Right atrium auricular region (tissue), 2 donors: ENCODE data around the gene BRPF1. TPM values are rescaled to one million over a fixed set of nuclear protein-coding genes. Genes with fewer than 3 reads are reported as not detected.

Experiments used
- DNase-seq: peaks from one replicate; pipeline ENCODE4 v3.0.0-alpha.2; 2019; ENCODE audit warnings: low spot score
- H3K27ac ChIP-seq, 2 donors: fragments of 200-600 bp; sonication (generic); 1 replicate in 1 of 2; 2 replicates in 1 of 2; pipeline ENCODE4 v1.5.1; 2016 to 2019
- H3K27me3 ChIP-seq, 2 donors: fragments of 200-600 bp; sonication (generic); one replicate each; pipeline versions ENCODE4 v1.5.1 to v1.6.0; 2017 to 2019
- H3K36me3 ChIP-seq: fragments of 200-600 bp; sonication (generic); one replicate; pipeline ENCODE4 v1.5.1; 2016
- H3K4me1 ChIP-seq, 2 donors: fragments of 200-600 bp; sonication (generic); one replicate each; pipeline versions ENCODE4 v1.5.1 to v1.6.0; 2017 to 2019
- H3K4me3 ChIP-seq, 2 donors: fragments of 200-600 bp; sonication (generic); 1 replicate in 1 of 2; 2 replicates in 1 of 2; pipeline ENCODE4 v1.5.1; 2017 to 2019; ENCODE audit warnings: mild to moderate bottlenecking in 1 of 2, moderate library complexity in 1 of 2
- H3K9me3 ChIP-seq, 2 donors: fragments of 200-600 bp; sonication (generic); one replicate each; pipeline ENCODE4 v1.5.1; 2019
- total RNA-seq, 2 donors: library from RNA; depleted of rRNA; stranded (reverse); fragments of >200 nt; gene quantifications; one replicate each; pipeline ENCODE4 v1.1.0, GENCODE V29; 2016
- TF ChIP-seq, protein P1 (sequence below), 2 donors: fragments of 200-600 bp; sonication (generic); IDR thresholded peaks; one replicate each; pipeline ENCODE4 v1.5.1; 2019; ENCODE audit warnings: antibody characterized with exemption in 2 of 2

The BRPF1 gene
- total RNA-seq, 2 donors from 2014 or later, result 8.8 to 15.3 TPM

DNA sequence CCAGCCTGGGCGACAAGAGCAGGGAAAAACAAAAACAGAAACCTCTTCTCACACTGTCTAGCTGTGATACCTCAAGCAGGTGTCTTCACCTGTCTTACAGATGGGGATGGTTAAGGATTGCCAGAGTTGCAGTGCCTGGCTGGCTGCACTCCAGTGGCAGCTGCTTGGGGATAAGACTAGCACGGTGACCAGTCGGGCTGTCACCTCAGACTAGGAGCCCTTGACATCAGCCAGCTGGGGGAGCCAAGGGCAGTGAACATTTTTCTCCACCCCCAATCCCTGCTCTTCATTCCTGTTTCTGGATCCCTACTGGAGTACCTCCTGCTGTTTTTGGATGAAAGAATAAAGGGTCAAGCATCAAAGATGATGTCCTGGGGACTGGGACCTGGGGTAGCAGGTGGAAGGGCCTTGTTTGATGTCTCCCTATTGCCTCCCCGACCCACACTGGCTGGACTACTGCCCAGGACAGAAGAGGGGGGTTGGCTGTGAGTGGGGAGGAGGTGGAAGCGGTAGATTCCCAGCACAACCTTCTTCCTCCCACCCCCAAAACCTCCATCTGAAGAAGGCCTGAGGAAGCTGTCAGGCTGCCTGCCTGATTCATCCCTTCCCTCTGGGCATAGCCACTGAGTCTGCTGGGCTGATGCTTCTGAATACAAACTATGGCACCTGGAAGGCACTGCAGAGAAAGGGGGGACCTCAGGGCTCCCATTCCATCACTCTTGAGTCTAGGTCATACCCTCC lies 34.9 kb upstream of the BRPF1 start:
- Histone ChIP-seq H3K27ac (no peak overlapping the region), H3K36me3 (peaks cover 79% of the 10 kb centered on the region)
- TF ChIP-seq, protein P1, sequence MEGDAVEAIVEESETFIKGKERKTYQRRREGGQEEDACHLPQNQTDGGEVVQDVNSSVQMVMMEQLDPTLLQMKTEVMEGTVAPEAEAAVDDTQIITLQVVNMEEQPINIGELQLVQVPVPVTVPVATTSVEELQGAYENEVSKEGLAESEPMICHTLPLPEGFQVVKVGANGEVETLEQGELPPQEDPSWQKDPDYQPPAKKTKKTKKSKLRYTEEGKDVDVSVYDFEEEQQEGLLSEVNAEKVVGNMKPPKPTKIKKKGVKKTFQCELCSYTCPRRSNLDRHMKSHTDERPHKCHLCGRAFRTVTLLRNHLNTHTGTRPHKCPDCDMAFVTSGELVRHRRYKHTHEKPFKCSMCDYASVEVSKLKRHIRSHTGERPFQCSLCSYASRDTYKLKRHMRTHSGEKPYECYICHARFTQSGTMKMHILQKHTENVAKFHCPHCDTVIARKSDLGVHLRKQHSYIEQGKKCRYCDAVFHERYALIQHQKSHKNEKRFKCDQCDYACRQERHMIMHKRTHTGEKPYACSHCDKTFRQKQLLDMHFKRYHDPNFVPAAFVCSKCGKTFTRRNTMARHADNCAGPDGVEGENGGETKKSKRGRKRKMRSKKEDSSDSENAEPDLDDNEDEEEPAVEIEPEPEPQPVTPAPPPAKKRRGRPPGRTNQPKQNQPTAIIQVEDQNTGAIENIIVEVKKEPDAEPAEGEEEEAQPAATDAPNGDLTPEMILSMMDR (IDR thresholded peaks at IDR 0.05), result no peak

DNA sequence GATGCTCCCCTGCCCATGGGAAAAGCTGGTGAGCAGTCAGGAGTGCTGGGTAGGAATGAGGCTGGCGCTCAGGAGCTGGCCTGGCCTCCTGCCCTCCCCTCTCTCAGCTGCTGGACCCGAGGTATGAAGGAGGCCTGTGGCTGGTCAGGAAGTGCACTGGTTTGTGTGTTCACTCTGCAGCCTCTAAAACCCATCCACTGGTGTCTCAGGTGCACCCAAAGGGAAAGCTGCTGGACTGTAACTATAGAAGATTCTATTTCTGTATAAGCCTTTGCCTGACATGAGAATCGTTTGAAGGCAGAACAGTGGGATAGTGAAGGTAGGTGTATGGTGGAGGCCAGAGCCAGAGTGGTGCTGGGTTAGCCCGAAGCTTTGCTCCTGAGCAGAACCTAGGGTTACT lies 33.6 kb upstream of the BRPF1 start:
- TF ChIP-seq, protein P1 (IDR thresholded peaks at IDR 0.05), result no peak
- Histone ChIP-seq H3K9me3 (no peaks in the 10 kb centered on the region), H3K4me3 (no peak overlapping the region), H3K4me1 (peaks cover 0 to 10% of the 10 kb centered on the region in 2 donors), H3K36me3 (peaks cover 77% of the 10 kb centered on the region), H3K27me3 (no peaks in the 10 kb centered on the region), H3K27ac (no peak overlapping the region)
- no peak for DNase-seq

More for the DNA sequence above, 34.9 kb upstream of the BRPF1 start:
- H3K27me3 ChIP-seq, result no peaks in the 10 kb centered on the region
- no peaks in the 10 kb centered on the region for H3K9me3 ChIP-seq
- H3K4me3 ChIP-seq, result no peak overlapping the region
- DNase-seq, result no peak
- H3K4me1 ChIP-seq, result peaks cover 0 to 10% of the 10 kb centered on the region in 2 donors

DNA sequence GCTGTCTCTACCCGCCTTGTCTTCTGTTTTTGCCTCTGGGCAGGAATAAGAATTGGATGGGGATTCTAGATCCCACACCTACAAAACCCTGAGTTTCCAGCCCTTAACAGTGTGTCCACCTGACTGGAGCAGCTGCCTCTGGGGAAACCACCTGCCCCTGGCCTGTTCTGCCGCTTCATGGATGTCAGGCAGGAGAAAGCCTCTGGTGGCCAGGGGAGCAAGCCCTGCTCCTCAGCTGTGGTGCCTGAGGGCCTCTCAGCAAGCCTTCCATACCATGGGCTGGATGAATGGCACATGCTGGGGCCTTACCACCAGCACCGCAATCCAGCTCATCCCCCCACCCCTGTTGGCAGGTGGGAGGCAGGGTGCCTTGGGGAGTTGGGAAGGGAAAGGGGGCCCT lies 33.2 kb upstream of the BRPF1 start:
- no peaks in the 10 kb centered on the region for H3K27me3 ChIP-seq
- no peaks in the 10 kb centered on the region for H3K9me3 ChIP-seq
- TF ChIP-seq, protein P1 (IDR thresholded peaks at IDR 0.05), result no peak
- H3K4me3 ChIP-seq, result no peak overlapping the region
- no peak for DNase-seq
- peaks cover 74% of the 10 kb centered on the region for H3K36me3 ChIP-seq
- peaks cover 0 to 11% of the 10 kb centered on the region in 2 donors for H3K4me1 ChIP-seq
- H3K27ac ChIP-seq, result no peak overlapping the region

DNA sequence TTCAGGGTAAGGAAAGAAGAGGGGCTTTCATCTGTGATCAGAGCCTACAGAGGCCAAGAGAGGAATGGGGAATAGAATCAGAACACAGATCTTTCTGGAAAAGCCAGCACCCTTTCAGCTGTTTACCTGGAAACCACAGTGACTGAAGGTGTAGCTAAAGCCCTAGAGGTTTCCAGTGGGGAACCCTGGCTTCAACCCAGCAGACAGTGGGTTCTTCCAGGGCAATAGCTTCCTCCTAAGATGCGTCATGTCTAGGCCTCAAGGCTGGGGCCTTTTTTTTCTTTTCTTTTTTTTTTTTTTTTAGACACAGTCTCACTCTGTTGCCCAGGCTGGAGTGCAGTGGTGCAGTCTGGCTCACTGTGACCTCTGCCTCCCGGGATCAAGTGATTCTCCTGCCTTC lies 31.0 kb upstream of the BRPF1 start:
- H3K36me3 ChIP-seq, result peaks cover 52% of the 10 kb centered on the region
- H3K4me1 ChIP-seq, result peaks cover 0 to 30% of the 10 kb centered on the region in 2 donors
- no peak for DNase-seq
- no peak overlapping the region for H3K27ac ChIP-seq
- TF ChIP-seq, protein P1 (IDR thresholded peaks at IDR 0.05), result no peak
- no peak overlapping the region for H3K4me3 ChIP-seq
- H3K9me3 ChIP-seq, result no peaks in the 10 kb centered on the region
- peaks cover 0 to 3% of the 10 kb centered on the region in 2 donors for H3K27me3 ChIP-seq

DNA sequence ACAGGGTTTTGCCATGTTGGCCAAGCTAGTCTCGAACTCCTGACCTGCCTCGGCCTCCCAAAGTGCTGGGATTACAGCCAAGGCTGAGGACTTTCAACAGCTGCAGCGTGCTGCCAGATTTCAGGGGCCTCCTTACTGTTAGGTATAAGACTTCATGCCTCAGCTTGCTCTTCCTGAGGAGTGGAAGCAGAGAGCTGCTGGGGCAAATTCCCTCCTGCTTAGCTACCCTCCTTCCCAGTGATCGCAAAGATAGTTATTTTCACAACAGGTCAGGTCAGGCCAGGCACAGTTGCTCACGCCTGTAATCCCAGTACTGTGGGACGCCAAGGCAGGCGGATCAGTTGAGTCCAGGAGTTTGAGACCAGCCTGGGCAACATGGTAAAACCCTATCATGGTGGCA lies 30.5 kb upstream of the BRPF1 start:
- Histone ChIP-seq H3K4me1 (peaks cover 0 to 30% of the 10 kb centered on the region in 2 donors), H3K27me3 (peaks cover 0 to 3% of the 10 kb centered on the region in 2 donors), H3K9me3 (no peaks in the 10 kb centered on the region), H3K36me3 (peaks cover 47% of the 10 kb centered on the region), H3K27ac (no peak overlapping the region), H3K4me3 (no peak overlapping the region)
- TF ChIP-seq, protein P1 (IDR thresholded peaks at IDR 0.05), result no peak
- DNase-seq, result no peak
